Measurements from ENCODE around the gene MYH15.

Gene MYH15

DNA sequence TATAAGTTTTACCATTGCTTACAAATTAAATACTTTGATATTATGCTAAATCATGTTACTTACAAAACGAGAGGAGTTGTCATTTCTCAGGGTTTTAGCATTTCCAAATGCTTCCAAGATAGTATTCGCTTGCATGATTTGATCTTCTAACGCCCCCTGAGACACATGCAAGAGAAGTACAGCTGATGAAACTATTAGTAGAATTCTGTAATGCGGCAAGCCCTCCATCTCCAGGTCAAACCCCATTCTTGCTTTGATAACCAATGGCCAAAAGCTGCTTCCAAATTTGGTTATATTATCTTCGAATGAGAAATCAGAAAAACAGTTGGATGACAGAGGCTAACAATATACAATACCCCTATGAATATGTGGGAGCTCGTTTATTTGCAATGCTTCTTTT is 14.7 kb downstream of the MYH15 start:
- H3K27ac ChIP-seq, result no peak overlapping the region
- TF ChIP-seq, protein P1, sequence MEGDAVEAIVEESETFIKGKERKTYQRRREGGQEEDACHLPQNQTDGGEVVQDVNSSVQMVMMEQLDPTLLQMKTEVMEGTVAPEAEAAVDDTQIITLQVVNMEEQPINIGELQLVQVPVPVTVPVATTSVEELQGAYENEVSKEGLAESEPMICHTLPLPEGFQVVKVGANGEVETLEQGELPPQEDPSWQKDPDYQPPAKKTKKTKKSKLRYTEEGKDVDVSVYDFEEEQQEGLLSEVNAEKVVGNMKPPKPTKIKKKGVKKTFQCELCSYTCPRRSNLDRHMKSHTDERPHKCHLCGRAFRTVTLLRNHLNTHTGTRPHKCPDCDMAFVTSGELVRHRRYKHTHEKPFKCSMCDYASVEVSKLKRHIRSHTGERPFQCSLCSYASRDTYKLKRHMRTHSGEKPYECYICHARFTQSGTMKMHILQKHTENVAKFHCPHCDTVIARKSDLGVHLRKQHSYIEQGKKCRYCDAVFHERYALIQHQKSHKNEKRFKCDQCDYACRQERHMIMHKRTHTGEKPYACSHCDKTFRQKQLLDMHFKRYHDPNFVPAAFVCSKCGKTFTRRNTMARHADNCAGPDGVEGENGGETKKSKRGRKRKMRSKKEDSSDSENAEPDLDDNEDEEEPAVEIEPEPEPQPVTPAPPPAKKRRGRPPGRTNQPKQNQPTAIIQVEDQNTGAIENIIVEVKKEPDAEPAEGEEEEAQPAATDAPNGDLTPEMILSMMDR (conservative IDR thresholded peaks at IDR 0.05), result no peak

DNA sequence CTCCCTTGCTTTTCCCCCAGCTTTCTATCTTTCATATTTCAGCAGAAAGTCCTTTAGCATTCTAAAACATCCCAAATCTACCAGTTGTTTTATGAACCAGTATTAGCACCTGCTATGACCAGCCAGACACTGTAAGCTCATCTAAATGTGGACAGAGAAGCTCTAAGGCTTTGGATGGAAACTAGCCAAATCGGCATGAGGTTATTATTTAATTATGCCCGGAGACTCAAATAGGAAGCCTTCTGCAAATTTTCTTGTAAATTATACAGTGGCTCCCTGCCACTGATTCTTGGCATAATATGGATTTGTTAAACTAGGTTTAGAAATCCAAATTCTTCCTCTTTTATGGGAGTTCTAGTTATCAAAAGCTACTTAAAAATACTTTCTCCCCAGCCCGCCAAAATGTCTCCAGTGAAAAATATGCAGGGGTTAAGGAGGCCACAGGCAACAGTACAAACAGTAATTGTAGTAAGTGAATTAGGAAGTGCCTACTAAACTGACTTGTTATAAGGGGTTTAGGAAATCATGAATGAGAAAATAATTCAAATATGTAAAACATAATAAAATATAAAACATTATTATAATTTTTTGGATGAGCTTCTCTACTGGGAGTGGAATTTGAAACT is 15.4 kb downstream of the MYH15 start:
- TF ChIP-seq, protein P1 (conservative IDR thresholded peaks at IDR 0.05), result no peak
- H3K27ac ChIP-seq, result peak overlapping the region; percentile 52

DNA sequence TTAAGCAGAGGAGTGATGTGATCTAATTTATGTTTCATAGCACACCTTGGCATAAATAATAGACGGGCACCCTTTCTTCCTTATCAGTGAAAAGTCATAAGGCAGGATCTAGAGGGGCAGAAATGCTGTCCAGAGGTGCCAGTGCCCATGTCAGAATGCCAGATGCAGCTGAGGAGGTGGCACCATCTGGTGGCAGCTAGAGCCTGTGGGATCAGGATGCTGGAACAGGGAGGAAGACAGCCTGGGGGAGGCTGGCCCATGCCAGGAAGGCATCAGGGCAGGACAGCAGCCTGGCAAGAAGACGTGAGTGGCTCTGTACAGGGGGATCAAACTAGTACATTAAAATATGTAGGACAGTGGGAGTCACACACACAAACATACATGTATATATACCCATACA is 16.5 kb downstream of the MYH15 start:
- H3K27ac ChIP-seq, result 0 out of 2 replicates have a peak overlapping the region, but pooled peaks have one; percentile 52
- TF ChIP-seq, protein P1 (conservative IDR thresholded peaks at IDR 0.05), result peak; percentile 76

DNA sequence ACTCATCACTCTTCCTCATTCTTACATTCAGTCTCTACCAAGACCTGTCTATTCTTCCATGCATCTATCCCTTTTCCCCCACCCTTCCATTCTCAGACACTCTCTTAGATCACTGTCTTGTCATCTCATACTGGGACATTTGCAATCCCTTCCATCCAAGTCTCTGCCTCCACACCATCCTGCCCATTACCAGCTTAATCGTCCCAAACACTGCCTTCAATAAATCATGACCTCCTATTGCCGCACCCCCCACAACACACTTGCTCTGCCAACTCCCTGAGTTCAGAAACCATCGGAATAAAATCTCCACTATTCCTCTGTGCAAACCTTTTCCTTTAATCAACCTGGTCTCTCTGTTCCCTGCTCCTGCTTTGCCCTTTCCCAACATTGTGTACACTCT is 18.9 kb downstream of the MYH15 start:
- TF ChIP-seq, protein P1 (conservative IDR thresholded peaks at IDR 0.05), result no peak
- no peak overlapping the region for H3K27ac ChIP-seq

DNA sequence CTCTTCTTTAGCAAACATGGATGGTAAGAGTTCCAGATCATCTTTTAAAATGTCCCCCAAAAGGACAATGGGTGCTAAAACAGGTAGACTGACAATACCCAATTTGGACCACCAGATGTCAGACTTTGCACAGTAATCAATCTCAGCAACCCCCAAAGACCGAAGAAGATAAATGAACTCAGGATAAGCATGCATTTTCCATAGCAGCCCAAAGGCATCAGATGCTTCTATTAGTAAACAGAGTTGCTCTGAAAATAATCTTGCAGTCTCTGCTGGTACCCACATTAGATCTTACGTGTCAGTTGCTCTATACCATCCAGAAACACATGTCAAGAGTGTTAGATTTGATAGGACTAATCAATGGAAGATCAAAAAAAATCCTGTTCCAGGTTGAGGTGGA is 20.6 kb downstream of the MYH15 start:
- H3K27ac ChIP-seq, result no peak overlapping the region
- TF ChIP-seq, protein P1 (conservative IDR thresholded peaks at IDR 0.05), result peak; percentile 80

DNA sequence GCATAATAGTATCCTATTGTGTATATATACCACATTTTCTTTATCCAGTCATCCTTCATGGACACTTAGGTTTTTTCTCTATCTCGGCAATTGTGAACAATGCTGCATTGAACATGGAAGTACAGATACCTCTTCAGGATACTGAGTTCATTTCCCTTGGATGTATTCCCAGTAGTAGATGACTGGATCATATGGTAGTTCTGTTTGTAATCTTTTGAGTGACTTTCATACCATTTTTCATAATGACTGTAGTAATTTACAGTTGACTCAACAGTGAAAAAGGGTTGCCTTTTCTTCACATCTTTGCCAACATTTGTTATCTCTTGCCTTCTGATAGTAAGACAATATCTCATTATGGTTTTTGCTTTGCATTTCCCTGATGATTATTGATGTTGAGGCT is 21.8 kb downstream of the MYH15 start:
- H3K27ac ChIP-seq, result no peak overlapping the region
- TF ChIP-seq, protein P1 (conservative IDR thresholded peaks at IDR 0.05), result no peak

DNA sequence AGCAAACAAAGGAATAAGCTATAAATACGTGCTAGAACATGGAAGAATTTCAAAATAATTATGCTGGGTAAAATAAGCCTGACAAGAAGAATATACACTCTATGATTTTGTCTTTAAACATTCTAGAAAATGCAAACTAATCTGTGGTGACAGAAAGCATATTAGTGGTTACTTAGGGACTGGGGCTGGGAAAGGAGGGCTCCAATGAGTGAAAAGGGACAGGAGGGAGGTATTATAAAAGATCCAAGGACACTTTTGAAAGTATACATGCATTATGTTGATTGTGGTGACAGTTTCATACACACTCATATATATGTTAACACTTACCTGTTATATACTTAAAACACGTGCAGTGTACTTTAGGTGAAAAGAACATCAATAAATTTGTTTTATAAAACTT is 23.0 kb downstream of the MYH15 start:
- TF ChIP-seq, protein P1 (conservative IDR thresholded peaks at IDR 0.05), result no peak
- H3K27ac ChIP-seq, result no peak overlapping the region
